BJ (cell line): ENCODE measurements around the gene ALG1. TPM values are rescaled to one million over a fixed set of nuclear protein-coding genes. Genes with fewer than 3 reads are reported as not detected.

Source experiments
- CTCF ChIA-PET: fragments of 350-600 bp; formaldehyde crosslinking; extraction: SDS; loops from one replicate; lab custom pipeline; 2021; ENCODE audit warnings: antibody characterized with exemption, inconsistent platforms; lab: Yijun Ruan, JAX
- POLR2A ChIA-PET: fragments of 300-600 bp; sonication (Branson Sonifier 250); formaldehyde crosslinking; extraction: SDS; loops from one replicate; lab custom pipeline; 2021; ENCODE audit warnings: antibody characterized with exemption; lab: Charles Lee
- DNase-seq: peaks from one replicate; pipeline ENCODE4 v3.0.0-alpha.2; 2011; ENCODE audit warnings: low read depth
- H3K27me3 ChIP-seq: 2 replicates; pipeline ENCODE4 v1.6.0; 2011; ENCODE audit warnings: low read length; ENCODE audit not compliant: control insufficient read depth, insufficient read depth
- H3K36me3 ChIP-seq: 2 replicates; pipeline ENCODE4 v1.5.1; 2011; ENCODE audit warnings: low read length; ENCODE audit not compliant: control insufficient read depth, insufficient read depth
- H3K4me3 ChIP-seq: 2 replicates; pipeline ENCODE4 v1.5.1; 2011; ENCODE audit warnings: low read depth, mild to moderate bottlenecking, control low read depth, low read length
- CTCF ChIP-seq: IDR thresholded peaks from 2 replicates; pipeline ENCODE4 v1.5.1; 2011; ENCODE audit warnings: low read depth, mild to moderate bottlenecking, control low read depth, inconsistent platforms, low read length, moderate library complexity; ENCODE audit not compliant: insufficient read depth
- polyA plus RNA-seq: library from polyadenylated mRNA; depleted of rRNA; stranded (reverse); fragments of >200 nt; gene quantifications from 2 replicates; pipeline ENCODE4 v1.2.3, GENCODE V29; 2011

Gene ALG1
- polyA plus RNA-seq, 1 experiment: 63.1 TPM

GRCh38 chr16:5069048-5069447 lies 2.6 kb upstream of the ALG1 start:
- no peak for DNase-seq
- POLR2A ChIA-PET: no interaction called here
- TF ChIP-seq CTCF: no peak
- Histone ChIP-seq H3K4me3 (no peak overlapping the region), H3K36me3 (no peaks in the 10 kb centered on the region), H3K27me3 (peaks cover 2% of the 10 kb centered on the region)
- CTCF ChIA-PET: no interaction called here

GRCh38 chr16:5069854-5070253 lies 1.8 kb upstream of the ALG1 start:
- no peak for TF ChIP-seq CTCF
- POLR2A ChIA-PET: no interaction called here

GRCh38 chr16:5070431-5071186 lies 1.0 kb upstream of the ALG1 start:
- CTCF ChIA-PET: no interaction called here

More at GRCh38 chr16:5069854-5070253, 1.8 kb upstream of the ALG1 start:
- peaks cover 2% of the 10 kb centered on the region for H3K27me3 ChIP-seq
- H3K36me3 ChIP-seq: no peaks in the 10 kb centered on the region
- CTCF ChIA-PET: no interaction called here
- no peak overlapping the region for H3K4me3 ChIP-seq
- no peak for DNase-seq

GRCh38 chr16:5071341-5071680 lies 332 bp upstream of the ALG1 start:
- TF ChIP-seq CTCF: no peak
- POLR2A ChIA-PET: no interaction called here
- no peak for DNase-seq
- Histone ChIP-seq H3K36me3 (peaks cover 8% of the 10 kb centered on the region; the same call in 1 of the 2 replicates), H3K27me3 (no peaks in the 10 kb centered on the region; the same call in 1 of the 2 replicates), H3K4me3 (peak overlapping the region; percentile 72)
- CTCF ChIA-PET: no interaction called here

More at GRCh38 chr16:5070431-5071186, 1.0 kb upstream of the ALG1 start:
- H3K4me3 ChIP-seq: no peak overlapping the region
- POLR2A ChIA-PET: no interaction called here
- peaks cover 2% of the 10 kb centered on the region; the same call in 1 of the 2 replicates for H3K36me3 ChIP-seq
- H3K27me3 ChIP-seq: no peaks in the 10 kb centered on the region; the same call in none of the 2 replicates
- no peak for TF ChIP-seq CTCF
- DNase-seq: no peak

- DNase-seq: no peak
- CTCF ChIA-PET: interaction anchor here (2.4 kb wide), 1 partner anchor 20 kb away, joined by 12 read pairs; no protein-coding TSS in a partner anchor
- POLR2A ChIA-PET: no interaction called here
- peaks cover 8% of the 10 kb centered on the region; the same call in 1 of the 2 replicates for H3K36me3 ChIP-seq
- no peaks in the 10 kb centered on the region; the same call in 1 of the 2 replicates for H3K27me3 ChIP-seq
- peak overlapping the region; percentile 72 for H3K4me3 ChIP-seq
- TF ChIP-seq CTCF: no peak
Observed at GRCh38 chr16:5072334-5073278, 963 bp downstream of the ALG1 start.
